Esophagus squamous epithelium (tissue), 4 donors: Measurements from ENCODE around the gene ZNF441.

Experiments
- POLR2A ChIP-seq, 4 donors: fragments of 450-650 bp; IDR thresholded peaks; one replicate each; pipeline ENCODE4 v1.6.1; 2017; ENCODE audit warnings: antibody characterized with exemption in 4 of 4, mild to moderate bottlenecking in 4 of 4, moderate library complexity in 3 of 4
- TF ChIP-seq, protein P1 (sequence below), 6 experiments: fragments of 450-650 bp in 4 of 6; fragments of 200-600 bp in 2 of 6; sonication (generic) in 2 of 6; IDR thresholded peaks; one replicate each; pipeline ENCODE4 v1.5.1; 2016 to 2019; ENCODE audit warnings: antibody characterized with exemption in 6 of 6, mild to moderate bottlenecking in 4 of 6, moderate library complexity in 4 of 6

DNA sequence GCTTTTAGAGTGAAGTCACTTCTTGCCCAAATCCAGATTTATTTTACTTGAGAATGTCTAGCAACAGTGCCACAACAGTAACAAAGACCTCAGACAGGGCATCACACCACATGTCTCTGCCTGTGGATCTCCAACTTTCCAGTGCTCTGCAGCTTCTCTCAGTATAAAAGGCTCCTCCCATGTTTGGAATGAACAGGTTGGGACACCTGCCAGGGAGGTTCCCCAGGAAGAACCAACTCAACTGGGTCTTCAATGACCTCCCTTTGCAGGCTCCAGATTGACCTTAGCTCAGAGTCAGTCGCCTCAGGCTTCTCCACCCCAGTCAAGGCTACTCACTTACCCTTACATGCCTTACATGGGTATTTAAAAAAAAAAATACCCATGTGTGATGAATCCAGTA lies 31.4 kb upstream of the ZNF441 start:
- TF ChIP-seq, protein P1, sequence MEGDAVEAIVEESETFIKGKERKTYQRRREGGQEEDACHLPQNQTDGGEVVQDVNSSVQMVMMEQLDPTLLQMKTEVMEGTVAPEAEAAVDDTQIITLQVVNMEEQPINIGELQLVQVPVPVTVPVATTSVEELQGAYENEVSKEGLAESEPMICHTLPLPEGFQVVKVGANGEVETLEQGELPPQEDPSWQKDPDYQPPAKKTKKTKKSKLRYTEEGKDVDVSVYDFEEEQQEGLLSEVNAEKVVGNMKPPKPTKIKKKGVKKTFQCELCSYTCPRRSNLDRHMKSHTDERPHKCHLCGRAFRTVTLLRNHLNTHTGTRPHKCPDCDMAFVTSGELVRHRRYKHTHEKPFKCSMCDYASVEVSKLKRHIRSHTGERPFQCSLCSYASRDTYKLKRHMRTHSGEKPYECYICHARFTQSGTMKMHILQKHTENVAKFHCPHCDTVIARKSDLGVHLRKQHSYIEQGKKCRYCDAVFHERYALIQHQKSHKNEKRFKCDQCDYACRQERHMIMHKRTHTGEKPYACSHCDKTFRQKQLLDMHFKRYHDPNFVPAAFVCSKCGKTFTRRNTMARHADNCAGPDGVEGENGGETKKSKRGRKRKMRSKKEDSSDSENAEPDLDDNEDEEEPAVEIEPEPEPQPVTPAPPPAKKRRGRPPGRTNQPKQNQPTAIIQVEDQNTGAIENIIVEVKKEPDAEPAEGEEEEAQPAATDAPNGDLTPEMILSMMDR (IDR thresholded peaks at IDR 0.05), result no peak
- TF ChIP-seq POLR2A (IDR thresholded peaks at IDR 0.05), result no peak
